GM21717 (cell line): ENCODE results near the gene ATP8B4.

ENCODE experiments used
- ATAC-seq: cut with Tn5 transposase; IDR thresholded peaks from one replicate; pipeline ENCODE4 v1.9.1; 2021; ENCODE audit warnings: mild to moderate bottlenecking, moderate library complexity; ENCODE audit not compliant: unreplicated experiment

Gene ATP8B4

GRCh38 chr15:49870472-49870871 lies 248.6 kb downstream of the ATP8B4 start:
- no peak for ATAC-seq

- no peak for ATAC-seq
Observed at GRCh38 chr15:49868348-49868747, 250.7 kb downstream of the ATP8B4 start.

- no peak for ATAC-seq
Observed at GRCh38 chr15:49865925-49866757, 252.9 kb downstream of the ATP8B4 start.

DNA sequence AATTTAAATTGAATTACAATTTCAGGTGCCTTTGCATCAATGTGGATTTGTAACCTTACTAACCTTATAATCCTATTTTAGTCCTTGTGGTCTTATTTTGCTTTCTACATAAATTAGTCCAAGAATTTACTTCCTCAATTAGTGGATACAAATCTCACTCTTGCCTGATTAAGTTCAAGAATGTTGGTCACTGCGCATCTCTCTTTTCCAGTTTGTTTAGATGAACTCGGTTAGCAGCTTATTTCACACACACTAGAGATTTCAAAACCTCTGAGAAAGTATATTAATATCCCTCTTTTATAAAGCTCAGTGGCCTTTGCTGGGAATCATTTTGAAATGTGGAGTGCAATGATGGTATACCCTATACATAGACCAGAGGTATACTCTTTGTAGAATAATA lies 254.8 kb downstream of the ATP8B4 start:
- ATAC-seq, result no peak

DNA sequence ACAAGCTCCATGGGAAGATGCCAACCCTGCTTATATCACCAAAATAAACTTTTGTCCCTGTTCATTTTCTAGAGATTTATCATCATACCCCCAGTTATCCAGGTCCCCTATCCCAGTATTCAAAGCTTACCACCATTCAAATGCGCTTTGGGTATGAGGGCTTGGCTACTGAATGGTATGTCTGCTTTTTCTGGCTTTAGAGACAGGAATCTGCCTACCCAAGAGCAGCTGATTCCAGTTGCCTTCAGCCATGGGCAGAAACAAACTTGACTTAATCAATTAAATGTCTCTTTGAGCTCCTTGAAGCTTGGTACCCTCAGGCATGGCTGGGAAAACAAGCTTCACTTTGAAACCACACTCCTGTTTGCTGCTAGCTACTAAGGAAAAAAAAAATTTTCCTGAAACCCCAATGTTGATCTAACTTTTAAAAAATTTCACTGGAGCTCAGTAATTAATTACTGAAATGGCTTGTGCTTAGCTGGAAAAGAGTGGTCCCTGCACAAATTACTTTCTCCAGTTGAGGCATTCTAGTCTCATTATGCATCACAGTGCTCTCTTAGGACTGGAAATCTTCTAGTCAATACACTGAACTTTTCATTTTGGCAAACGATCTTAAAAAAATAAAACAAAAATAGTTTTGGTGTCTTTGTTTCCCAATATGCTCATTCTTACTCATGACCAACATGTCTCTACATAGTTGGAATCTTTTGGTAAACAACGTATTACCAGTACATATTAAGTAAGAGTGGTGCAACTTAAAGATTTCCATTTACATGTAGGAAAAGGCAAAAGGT lies 255.4 kb downstream of the ATP8B4 start:
- ATAC-seq, result no peak

DNA sequence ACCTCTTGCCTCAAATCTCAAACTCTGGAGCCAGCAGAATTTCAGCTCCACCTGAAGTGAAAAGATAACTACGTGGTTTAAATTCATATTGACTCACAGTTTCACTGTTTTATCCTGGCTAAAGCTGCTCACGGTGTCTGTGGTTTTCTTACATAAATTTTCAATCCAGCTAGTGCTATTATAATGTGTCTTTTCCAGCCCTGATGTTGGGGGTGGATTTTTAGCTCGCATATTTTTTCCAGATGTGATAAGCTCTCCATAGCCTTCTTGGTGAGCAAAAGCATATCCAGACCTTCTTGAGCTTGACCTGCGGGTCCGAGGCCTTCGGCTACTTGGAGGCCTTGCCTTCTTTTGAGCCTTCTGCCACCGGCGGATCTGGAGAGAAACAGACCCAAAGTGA lies 258.9 kb downstream of the ATP8B4 start:
- ATAC-seq, result no peak

GRCh38 chr15:49857496-49858475 lies 261.2 kb downstream of the ATP8B4 start:
- no peak for ATAC-seq

DNA sequence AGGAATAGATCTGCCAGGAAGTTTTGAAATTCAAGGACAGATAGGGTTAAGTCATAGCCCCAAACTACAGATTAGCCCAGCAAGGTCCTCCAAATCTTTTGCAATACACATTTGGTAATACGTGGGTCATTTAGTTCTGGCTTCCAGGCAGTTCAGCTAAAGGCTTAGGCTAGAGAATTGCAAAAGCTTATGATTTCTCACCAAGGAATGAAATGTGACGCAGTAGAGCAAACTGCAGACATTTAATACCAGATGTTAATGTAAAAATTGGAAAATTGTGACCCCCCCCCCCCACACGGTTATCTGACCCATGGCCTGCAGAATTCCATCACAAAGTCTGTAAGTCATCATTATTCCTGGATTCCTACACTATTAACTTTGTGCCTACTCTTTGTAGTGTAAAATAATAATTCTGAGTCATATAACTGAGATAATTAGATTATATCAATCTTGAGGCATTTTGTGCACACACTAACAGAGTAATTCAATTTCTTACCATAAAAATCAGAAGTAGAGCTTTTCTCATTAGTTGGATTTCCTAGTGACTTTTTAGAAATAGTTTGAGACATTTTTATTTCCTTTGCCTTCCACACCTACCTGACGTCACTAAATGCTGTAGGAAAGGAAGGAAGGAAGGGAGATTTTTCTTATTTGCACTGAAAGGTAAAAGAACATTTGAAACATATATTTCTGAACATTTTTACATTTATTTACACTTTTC lies 263.0 kb downstream of the ATP8B4 start:
- no peak for ATAC-seq

- ATAC-seq, result no peak
Observed at GRCh38 chr15:49852756-49853155, 266.3 kb downstream of the ATP8B4 start.

DNA sequence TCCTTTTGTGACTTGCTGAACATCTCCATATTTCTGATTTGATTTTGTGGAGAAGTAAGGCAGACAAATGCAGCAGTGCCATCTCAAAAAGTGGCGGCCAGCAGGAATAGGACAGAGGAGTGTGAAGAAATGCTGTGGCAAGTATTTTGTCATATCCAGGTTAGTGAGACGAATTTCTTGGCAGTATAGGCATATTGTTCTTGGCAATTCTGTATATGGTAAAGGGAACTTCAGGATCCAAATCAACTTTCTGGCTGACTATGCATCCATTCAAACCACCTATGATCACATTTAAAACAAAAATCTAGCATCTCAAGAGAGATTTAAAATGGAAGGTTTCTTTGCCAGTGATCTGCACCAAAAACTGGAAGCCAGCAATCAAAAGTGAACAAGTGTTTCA lies 270.2 kb downstream of the ATP8B4 start:
- ATAC-seq, result no peak

- ATAC-seq, result no peak
Observed at GRCh38 chr15:49848282-49848724, 270.7 kb downstream of the ATP8B4 start.

GRCh38 chr15:49847423-49848281 lies 271.4 kb downstream of the ATP8B4 start:
- no peak for ATAC-seq

- ATAC-seq, result no peak
Observed at GRCh38 chr15:49844390-49844789, 274.6 kb downstream of the ATP8B4 start.

GRCh38 chr15:49843725-49844124 lies 275.3 kb downstream of the ATP8B4 start:
- ATAC-seq, result no peak

- no peak for ATAC-seq
Observed at GRCh38 chr15:49842031-49842730, 276.9 kb downstream of the ATP8B4 start.

DNA sequence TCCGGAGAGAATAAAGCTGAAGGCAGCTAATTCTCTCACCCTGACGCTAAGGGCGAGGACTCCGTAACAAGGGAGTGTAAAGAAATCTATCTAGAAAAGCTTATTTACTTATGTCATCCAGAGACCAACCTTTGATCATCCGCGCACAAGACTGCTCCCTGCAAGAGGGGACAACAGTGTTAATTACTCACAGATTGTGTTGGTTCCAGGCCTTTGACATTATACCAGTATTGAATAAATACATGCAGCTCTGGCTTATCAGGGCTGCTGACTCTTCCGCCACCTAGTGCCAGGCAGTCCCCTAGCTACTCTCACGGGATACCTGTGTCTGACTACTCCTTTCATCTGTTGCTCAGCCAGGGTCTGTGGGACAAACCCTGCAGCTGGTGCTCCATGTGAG lies 286.5 kb downstream of the ATP8B4 start:
- ATAC-seq, result no peak

DNA sequence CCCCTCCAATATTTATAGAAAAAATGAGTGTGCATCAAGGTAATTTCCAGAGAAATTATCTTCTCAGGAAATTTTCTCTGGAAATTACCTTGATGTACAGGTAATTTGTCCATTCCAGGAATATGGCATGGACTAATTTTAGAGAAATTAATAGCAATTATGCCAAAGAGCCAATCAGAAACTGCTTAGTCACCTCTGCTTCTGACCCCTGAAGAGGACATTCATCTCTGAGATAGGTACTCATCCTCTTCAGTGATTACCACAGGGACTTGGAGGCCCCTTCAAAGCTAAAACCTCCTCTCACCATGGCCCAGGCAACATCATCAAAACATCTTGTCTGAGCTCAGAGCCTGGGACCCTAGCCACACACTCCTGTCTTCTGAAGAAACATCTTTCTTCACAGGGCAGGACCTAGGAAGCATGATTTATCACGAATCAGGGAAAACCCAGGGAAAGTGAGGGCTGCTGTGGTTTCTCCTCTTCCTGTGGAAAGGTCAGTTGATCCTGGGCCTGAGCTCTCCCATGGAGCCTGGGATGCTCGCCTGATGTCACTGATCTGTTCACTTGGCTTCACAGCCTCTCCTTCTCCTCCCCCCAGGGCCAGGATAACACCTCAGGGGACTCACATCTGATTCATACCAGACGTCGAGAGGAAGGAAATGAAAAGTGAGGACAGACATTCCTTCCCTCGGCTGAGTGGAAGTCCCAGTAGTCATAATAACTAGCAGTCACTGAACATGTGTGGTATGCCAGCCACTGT lies 287.6 kb downstream of the ATP8B4 start:
- ATAC-seq, result no peak

DNA sequence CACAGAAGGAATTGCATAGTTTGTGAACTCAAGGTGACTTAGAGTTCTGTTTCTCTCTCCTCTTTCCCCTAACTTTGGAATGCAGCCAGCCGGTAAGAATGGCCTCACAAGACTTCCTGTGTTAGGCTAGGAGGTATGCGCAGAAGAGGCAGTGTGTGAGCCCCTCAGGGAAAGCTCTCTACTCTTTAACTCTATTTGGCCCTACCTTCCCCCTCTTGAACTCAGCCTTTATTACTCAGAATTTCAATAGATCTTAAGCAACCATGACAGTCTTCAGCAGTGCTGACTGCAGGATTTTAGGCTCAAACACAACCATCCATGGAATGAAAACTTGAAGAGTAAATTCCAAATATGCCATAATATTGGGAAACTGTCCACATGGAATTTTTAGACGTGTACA lies 288.6 kb downstream of the ATP8B4 start:
- ATAC-seq, result no peak
